ENCODE measurements around the gene RHCE.
"Not testable (repeated sequence)": the region's sequence is repeated elsewhere in the genome, so short reads cannot be mapped to it uniquely, and the experiment has no call there.

The RHCE gene

DNA sequence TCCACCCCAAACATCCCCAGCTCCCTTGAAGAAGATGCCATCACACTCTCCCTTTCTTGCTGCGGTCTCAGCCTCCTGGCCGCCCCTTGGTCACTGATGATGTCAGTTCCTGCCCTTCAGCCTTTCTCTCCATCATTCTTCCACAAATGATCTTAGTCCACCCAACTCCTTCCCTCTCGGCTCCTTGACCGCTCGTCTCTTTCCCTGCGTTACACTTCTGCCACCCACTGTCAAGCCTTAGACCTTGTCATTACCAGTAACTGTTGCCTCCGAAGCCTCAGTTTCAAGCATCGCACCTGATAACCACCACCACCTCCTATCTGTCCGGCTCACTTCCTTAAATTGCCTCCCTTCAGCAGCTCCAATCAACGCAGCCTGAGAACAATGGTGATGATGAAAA lies 23.1 kb downstream of the RHCE start:
- DNase-seq (ENCODE audit: low read depth): not testable (repeated sequence)

DNA sequence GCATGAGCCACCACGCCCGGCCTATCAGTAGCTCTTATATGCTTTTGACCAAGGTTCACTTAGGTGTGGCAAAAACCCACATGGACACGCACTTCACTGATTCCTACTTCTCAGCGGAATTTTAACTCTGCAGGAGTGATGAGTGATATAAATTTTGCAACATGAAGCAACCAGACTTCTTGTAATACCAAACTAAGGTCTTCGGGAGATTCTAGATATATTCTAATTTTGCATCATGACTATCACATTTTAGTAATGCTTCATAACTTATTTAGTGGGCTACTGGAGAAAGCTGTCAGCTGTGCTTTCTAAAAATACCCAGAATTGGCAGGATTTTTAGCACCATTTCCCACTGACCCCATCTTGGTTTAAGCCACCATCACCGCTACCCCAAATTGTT lies 27.8 kb downstream of the RHCE start:
- DNase-seq (ENCODE audit: low read depth): no peak

DNA sequence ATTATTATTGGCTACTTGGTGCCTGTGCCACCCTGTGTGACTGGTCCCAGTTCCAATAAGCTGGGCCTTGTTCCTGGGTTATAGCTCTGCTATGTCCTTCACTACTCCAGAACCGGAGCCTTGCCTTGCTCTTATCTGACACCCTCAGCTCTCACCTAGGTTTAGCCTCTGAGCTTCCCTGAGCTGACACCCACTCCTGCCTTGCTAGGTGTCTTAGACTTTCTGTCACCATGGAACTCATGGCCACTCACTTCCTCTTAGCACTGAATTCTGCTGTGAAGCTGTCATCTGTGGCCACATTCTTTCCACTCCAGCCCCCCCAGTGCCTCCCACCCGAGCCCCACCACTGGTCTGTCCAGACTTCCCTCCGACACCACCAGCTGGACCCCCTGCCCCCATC lies 30.9 kb downstream of the RHCE start:
- not testable (repeated sequence) for DNase-seq (ENCODE audit: low read depth)

DNA sequence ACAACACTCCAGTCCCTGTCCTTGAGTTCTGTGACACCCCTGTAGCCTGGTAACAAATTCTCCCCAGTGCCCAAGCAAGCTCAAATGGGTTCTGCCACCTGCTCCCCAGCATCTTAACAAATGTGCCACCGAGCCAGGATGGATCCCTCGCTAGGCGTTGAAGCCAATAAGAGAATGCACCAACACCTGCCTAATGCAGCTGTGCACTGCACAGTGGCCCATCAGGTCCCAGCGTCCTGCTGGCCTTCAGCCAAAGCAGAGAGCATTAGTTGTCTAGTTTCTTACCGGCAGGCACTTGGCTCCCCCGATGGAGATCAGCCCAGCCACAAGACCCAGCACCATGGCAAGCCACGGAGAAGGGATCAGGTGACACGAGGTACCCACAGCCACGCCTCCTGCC lies 31.9 kb downstream of the RHCE start:
- not testable (repeated sequence) for DNase-seq (ENCODE audit: low read depth)

DNA sequence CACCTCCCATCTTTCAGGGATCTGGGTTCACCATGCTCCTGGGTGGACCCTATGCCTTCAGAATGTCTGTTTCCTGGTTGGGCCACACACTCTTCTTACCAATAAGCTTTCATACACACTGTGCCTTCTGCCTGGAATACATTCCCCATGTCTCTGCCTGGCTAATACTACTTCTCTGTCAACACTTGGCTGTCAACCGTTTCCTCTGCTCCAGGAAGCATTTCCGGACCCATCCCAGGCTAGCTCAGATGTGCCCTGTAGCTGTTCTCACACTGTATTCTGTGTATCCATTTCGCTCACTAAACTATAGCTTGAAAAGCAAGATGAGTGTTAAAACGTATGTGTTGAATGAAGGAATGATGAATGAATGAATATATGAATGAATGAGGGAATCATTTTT lies 33.5 kb downstream of the RHCE start:
- not testable (repeated sequence) for DNase-seq (ENCODE audit: low read depth)

DNA sequence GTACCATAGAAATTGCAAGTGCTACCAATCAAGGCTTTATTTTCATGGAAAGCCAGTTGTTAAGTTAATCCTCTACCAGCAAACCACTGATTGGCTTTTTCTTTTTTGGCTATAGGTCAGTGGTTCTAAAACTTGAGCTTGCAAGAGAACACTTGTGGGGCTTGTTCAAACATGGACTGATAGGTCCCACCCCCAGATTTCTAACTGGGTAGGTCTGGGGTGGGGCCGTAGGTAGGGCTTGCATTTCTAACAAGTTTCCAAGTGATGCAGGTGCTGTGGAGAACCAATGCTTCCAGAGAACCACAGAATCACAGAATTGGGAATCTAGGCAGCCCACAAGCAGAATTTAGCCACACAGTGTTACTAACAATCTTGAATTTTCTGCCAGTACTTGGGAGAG lies 36.8 kb downstream of the RHCE start:
- DNase-seq (ENCODE audit: low read depth): not testable (repeated sequence)

DNA sequence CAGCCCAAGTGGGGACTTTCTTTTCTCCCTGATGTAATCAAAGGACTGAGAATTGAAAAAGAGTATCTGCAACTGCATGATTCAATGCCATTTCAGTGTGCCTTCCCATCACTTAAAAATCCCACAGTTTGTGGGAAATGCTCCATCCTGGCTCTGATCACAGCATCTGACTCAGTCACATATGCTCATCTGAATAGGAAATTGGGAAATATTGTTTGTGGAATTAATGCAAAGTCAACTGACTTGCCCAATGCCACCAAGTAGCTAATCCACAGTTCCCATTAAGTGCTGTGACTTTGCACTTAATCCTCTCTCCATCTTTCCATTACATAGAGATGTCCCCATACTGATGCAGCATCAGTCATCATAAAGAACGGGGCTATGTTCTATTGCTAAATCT lies 37.5 kb downstream of the RHCE start:
- DNase-seq (ENCODE audit: low read depth): not testable (repeated sequence)

DNA sequence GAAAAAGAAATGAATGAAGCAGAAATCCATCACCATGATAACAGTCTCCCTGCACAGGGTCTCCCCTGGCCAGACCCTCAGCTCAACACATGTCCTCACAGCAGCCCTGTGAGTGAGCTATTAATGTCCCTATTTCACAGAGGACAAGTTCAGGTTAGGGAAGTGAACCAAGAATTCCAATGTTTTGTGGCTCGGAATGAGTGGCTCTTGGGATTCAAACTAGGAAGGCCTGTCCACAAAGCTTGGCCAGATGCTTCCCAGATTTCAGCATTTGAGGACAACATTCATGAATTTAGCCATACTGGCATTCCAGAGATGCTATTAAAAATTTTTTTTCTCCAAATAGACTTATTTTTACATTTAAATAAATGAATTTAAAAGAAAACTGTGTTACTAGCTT lies 38.1 kb downstream of the RHCE start:
- not testable (repeated sequence) for DNase-seq (ENCODE audit: low read depth)

DNA sequence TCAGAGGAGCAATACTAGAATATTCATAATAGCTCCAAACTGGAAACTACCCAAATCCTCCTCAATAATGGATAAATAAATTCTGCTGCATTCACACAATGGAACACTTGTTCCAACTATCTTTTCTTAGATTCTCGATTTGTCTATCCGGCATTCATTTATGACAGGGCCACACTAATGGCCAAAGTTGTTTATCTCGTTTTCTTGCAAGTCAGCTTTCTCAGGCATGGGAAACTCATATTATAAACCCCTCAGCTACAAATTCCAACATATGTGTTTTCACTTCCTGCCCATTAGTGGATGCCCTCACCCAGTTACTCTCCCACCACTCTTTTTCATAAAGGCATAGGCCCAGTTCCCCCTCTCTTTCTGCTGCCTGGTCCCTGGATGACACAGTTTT lies 42.3 kb downstream of the RHCE start:
- DNase-seq (ENCODE audit: low read depth): not testable (repeated sequence)

DNA sequence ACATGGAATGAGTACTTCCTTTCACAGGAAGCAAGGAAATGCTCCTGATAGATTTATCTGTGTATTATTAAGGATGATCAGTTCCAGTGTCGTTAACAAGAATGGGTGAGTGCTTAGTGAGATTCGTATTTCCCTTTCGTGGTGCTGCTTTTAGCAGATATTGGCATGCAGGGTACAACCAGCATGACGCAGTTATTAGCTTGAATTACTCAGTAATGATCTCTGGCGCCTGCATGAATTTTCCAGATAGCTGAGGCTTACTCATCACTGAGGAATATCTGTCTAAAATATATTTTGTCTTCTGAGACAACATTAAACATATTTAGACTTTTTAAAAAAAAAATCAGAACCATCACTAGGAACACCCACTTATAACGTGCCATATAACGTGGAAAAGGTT lies 48.9 kb downstream of the RHCE start:
- DNase-seq (ENCODE audit: low read depth): not testable (repeated sequence)

DNA sequence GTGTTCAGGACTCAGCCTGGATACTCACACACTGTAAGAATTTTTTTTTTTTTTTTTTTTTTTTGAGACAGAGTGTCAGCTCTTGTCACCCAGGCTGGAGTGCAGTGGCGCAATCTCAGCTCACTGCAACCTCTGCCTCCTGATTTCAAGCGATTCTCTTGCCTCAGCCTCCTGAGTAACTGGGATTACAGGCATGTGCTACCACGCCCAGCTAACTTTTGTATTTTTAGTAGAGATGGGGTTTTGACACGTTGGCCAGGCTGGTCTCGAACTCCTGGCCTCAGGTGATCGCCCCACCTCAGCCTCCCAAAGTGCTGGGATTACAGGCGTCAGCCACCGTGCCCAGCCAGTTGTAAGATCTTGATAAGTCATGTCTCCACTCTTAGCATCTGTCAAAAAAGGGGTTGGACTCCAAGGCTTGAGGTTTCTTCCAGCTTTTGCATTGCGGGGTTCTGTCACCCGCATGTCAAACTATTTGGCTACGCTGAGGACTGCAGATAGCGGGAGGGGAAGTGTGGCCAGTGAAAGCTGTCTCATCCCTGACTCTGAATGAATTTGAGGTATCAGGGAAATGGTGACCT lies 50.8 kb downstream of the RHCE start:
- not testable (repeated sequence) for DNase-seq (ENCODE audit: low read depth)

DNA sequence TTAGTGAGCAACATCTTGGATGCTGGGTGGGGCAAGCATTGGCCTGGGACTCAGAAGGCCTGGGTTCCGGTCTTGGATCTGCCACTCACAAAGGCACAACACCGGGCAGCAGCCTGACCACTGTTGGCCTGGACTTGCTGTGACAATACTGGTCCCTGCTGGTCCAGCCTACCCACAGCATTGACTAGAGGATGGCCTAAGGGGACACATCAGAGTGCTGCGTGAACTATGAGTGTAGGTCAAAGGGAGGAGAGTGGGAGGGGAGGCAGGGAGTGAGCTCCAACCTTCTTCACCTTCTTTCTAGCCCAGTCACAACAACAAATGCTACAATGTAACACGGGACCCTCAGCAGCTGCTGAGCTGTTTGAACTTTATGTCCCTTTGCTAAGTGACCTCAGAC lies 51.4 kb downstream of the RHCE start:
- DNase-seq (ENCODE audit: low read depth): no peak

DNA sequence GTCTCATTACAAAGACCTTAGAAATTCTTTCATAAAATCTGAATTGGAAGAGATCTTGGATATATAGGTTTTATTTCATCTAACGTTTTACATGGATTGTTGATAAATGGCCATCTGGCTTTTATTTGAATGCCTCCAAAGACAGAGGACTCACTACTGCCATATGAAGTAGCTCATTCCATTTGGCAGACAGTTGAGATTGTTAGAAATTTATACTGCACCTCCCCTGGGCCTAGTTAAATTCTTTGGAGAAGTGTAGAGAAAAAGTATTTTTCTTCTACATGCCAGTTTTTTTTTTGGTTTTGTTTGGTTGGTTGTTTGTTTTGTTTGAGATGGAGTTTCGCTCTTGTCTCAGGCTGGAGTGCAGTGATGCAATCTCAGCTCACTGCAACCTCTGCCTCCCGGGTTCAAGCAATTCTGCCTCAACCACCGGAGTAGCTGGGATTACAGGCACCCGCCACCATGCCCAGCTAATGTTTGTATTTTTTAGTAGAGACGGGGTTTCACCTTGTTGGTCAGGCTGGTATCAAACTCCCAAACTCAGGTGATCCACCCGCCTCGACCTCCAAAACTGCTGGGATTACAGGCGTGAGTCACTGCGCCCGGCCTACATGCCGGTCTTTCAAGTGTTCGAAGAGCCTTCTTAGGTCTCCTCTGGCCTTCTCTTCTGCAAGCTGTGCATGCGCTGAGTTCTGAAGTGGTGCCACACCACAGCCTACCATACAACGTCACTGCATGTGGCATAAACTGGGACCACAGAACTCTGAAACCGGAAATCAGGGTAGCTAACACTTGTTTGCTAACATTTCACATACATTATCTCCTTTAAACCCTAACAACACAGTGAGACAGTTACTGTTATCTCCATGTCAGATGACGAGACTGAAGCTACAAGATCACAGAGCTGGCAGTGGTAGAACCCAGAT lies 57.7 kb downstream of the RHCE start:
- DNase-seq (ENCODE audit: low read depth): not testable (repeated sequence)

DNA sequence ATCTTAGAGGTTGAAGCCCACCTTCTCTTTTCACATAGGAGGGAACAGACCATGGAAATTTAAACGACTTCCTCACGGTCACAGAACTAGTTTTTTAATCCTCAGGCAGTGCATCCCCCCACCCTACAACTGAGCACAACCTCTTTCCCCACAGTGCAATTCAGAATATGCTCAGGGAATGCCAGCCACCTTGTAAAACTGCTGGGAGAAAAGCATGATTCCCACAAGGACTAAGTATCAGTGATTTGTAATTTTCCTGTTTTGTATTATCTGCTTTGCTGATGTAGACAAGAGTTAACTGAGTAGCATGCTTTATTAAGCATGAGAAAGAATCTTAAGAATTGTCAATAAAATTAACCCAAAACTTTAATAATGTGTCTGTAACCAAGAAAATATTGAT lies 58.7 kb downstream of the RHCE start:
- no peak for DNase-seq (ENCODE audit: low read depth)

DNA sequence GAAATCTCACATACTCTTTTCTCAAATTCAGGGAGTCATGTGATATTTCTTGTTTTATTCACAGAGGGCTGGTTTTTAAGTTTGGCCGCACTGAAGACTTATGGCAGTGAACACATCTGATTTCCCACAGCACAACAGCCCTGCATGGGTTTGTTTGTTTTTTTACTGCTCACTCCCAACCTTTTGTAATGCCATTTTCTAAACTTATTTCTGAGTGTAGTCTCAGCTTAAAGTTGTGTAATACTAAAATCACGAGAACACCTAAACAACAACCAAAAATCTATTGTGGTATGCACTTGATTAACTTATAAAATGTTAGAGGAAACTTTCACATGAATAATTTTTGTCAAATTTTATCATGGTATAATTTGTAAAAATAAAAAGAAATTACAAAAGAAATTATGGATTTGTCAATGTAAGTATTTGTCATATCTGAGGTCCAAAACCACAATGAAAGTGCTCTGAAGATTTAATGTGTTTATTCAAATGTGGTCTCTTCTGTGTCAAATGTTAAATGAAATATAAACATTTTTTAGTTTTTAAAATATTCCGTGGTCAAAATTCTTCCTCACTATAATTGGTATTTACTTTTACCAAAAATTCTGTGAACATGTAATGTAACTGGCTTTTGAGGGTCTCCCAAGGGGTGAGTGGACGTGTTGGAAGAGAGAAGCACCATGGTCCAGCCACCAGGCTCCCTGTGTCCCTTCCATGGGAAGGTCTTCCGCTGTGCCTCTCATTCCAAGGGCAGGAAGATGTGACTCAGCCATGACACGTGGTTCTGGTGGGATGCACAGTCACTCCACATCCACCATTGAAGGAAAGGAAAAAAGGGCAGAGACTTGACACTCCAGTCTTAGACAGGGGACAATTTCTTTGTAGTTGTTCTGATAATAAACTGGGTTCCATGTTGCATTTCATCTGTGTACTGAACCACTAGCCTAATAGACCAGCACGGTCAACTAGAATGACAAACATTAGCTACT lies 59.7 kb downstream of the RHCE start:
- DNase-seq (ENCODE audit: low read depth): no peak

DNA sequence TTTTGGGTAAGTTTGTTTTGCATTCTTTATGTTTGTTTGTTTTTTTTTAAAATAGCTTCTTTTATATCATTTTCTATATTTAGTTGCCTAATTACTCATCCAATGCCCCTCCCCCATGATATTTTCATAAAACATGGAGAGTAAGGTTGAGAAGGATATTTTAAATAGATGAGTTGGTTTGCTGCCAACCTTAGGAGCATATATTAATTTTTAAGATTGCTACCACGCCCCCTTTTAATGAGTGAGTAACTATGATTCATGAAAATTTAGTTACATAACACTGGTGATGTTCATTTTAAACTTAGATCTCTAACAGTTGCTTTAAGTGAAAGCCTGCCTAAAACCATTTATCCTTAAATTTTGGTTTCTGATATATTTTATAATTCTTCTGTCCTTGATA lies 63.8 kb downstream of the RHCE start:
- no peak for DNase-seq (ENCODE audit: low read depth)

DNA sequence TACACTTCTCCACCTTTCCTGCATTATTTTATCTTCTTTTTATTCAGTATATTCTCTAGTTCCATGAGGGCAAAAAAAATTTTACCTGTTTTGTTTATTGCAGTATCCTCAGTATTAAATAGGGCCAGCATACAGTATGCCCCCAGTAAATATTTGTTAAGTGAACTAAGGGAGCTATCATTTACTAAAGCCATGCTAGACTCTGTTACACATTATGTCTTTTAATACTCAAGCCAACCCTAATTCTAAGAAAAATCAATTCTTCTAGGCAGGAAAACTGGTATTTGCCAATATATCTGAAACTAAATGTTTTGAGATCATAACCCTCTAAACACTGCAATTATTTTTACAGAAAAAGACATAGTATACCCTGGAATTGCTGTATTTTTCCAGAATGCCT lies 64.2 kb downstream of the RHCE start:
- DNase-seq (ENCODE audit: low read depth): no peak

DNA sequence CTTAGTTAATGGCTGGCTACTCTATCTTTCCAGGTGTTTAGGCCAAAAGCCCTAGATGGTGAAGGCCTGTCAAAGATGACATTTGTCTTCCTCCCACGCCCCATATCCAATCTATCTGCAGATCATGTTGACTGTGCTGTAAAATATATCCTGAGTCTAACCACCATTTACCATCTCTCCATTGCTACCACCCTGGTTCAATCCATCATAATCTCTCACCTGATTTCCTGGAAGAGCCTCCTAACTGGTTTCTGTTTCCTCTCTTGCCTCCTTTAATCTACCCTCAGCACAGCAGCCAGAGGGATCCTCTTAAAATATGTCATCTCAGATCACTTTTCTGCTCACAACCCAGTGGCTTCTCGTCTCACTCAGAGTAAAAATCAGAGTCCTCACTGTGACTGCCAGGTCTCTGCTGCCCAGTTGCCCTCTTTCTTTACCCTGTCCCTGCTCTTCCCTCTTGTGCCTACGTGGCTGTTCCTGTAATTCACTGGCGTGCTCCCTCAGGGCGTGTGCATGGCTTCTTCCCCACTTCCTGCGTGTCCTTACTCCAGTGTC lies 64.7 kb downstream of the RHCE start:
- DNase-seq (ENCODE audit: low read depth): no peak

DNA sequence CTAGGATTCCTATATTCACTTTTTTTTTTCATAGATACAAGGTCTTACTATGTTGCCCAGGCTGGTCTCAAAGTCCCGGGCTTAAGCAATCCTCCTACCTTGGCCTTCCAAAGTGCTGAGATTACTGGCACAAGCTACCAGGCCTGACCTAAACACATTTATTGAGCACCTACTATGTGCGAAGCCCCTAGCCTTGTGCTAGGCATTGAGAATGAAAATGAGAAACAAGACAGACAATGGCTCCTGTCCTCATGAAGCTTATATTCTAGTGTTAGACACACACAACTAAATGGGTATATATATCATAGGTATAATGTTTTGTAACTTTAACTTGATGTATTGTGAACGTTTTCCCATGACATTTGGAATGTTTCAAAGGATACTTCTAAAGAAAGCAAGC lies 71.0 kb downstream of the RHCE start:
- DNase-seq (ENCODE audit: low read depth): no peak

DNA sequence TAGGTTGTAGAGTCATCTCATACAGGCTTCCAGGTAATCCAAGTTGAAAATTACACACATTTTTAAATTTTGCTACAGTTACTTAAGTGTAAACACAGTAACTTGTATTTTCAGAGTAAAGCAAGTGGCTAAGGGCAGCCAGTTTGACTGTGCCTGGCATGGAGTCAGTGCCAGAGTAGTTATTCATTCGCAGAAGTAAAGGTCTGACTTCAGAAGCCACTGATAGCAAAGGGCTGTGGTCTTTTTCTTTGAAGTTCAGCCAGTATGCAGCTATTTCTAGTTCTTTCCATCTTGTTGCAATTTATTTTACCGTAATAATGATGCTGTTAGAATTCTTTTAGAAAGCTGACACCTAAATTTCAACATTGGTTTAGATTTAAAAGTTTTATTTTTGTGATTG lies 73.1 kb downstream of the RHCE start:
- no peak for DNase-seq (ENCODE audit: low read depth)

DNA sequence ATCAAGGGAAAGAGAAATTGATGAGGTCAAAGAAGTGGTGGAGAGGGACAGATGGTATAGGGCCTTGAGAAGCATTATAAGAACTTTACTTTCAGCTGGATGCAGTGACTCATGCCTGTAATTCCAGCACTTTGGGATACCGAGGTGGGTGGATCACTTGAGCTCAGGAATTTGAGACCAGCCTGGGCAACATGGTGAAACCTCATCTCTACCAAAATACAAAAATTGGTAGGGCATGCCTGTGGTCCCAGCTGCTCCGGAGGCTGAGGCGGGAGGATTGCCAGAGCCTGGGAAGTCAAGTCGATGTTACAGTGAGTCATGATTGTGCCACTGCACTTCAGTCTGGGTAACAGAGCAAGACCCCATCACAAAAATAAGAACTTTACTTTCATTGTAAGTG lies 76.8 kb downstream of the RHCE start:
- DNase-seq (ENCODE audit: low read depth): no peak

DNA sequence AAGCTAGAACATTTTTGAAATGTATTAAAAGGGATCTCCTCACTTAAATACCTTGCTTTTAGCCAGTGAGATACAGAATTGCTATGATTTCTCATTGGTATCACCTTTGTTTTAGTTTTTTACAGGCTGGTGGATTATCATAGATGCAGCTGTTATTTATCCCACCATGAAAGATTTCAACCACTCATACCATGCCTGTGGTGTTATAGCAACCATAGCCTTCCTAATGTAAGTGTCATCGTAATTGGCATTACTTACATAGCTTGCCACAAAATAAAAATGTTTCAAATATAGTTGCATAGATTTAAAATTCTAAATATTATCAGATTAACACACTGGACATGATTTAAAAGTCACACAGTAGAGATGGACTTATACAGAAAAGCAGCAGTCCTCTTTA lies 77.8 kb downstream of the RHCE start:
- DNase-seq (ENCODE audit: low read depth): no peak

Measured in activated gamma-delta T cell treated with anti-CD3 and anti-CD28 coated beads, Interleukin-2, amount 50 U/mL, for 16 hours (primary cell).